ENCODE data around the gene ABHD16A.

The ABHD16A gene

GRCh38 chr6:31691078-31691463 is 12.1 kb downstream of the ABHD16A start:
- Histone ChIP-seq H3K27me3 (ENCODE audit: insufficient read depth, low read depth, severe bottlenecking) (no peaks in the 10 kb centered on the region), H3K27ac (no peak overlapping the region), H3K36me3 (peaks cover 82% of the 10 kb centered on the region), H3K9me3 (ENCODE audit: severe bottlenecking) (no peaks in the 10 kb centered on the region), H3K4me3 (ENCODE audit: low read depth, low read length) (no peak overlapping the region)
- no peak for TF ChIP-seq CTCF (IDR thresholded peaks at IDR 0.05; ENCODE audit: low read depth, low read length)
- DNase-seq, result no peak

GRCh38 chr6:31690231-31691077 is 12.7 kb downstream of the ABHD16A start:
- Histone ChIP-seq H3K4me3 (ENCODE audit: low read depth, low read length) (no peak overlapping the region), H3K27ac (no peak overlapping the region), H3K27me3 (ENCODE audit: insufficient read depth, low read depth, severe bottlenecking) (no peaks in the 10 kb centered on the region), H3K36me3 (peaks cover 82% of the 10 kb centered on the region), H3K9me3 (ENCODE audit: severe bottlenecking) (no peaks in the 10 kb centered on the region)
- no peak for DNase-seq
- TF ChIP-seq CTCF (IDR thresholded peaks at IDR 0.05; ENCODE audit: low read depth, low read length), result no peak

- Histone ChIP-seq H3K4me3 (ENCODE audit: low read depth, low read length) (no peak overlapping the region), H3K9me3 (ENCODE audit: severe bottlenecking) (no peaks in the 10 kb centered on the region), H3K27me3 (ENCODE audit: insufficient read depth, low read depth, severe bottlenecking) (no peaks in the 10 kb centered on the region), H3K27ac (no peak overlapping the region), H3K36me3 (peaks cover 79% of the 10 kb centered on the region)
- peak; percentile 83 for TF ChIP-seq CTCF (IDR thresholded peaks at IDR 0.05; ENCODE audit: low read depth, low read length)
- DNase-seq, result peak; percentile 42
Observed at GRCh38 chr6:31689249-31690110, 13.6 kb downstream of the ABHD16A start.

- Histone ChIP-seq H3K9me3 (ENCODE audit: severe bottlenecking) (no peaks in the 10 kb centered on the region), H3K27me3 (ENCODE audit: insufficient read depth, low read depth, severe bottlenecking) (no peaks in the 10 kb centered on the region), H3K27ac (no peak overlapping the region), H3K4me3 (ENCODE audit: low read depth, low read length) (no peak overlapping the region), H3K36me3 (peaks cover 72% of the 10 kb centered on the region)
- TF ChIP-seq CTCF (IDR thresholded peaks at IDR 0.05; ENCODE audit: low read depth, low read length), result no peak
- DNase-seq, result no peak
Observed at GRCh38 chr6:31687860-31688693, 15.0 kb downstream of the ABHD16A start.

- no peak for DNase-seq
- Histone ChIP-seq H3K9me3 (ENCODE audit: severe bottlenecking) (no peaks in the 10 kb centered on the region), H3K27ac (no peak overlapping the region), H3K4me3 (ENCODE audit: low read depth, low read length) (no peak overlapping the region), H3K36me3 (peaks cover 69% of the 10 kb centered on the region), H3K27me3 (ENCODE audit: insufficient read depth, low read depth, severe bottlenecking) (no peaks in the 10 kb centered on the region)
- TF ChIP-seq CTCF (IDR thresholded peaks at IDR 0.05; ENCODE audit: low read depth, low read length), result no peak
Observed at GRCh38 chr6:31687321-31687720, 15.8 kb downstream of the ABHD16A start.

Measured in WERI-Rb-1 (cell line).